GM18526 (cell line): ENCODE results near the gene SASH1.

Experiments used
- POLR2A ChIP-seq: IDR thresholded peaks from 3 replicates; pipeline ENCODE4 v1.6.1; 2011; ENCODE audit not compliant: insufficient read length; ENCODE audit errors: extremely low read depth

SASH1 gene

GRCh38 chr6:148528292-148528691 lies 185.7 kb downstream of the SASH1 start:
- TF ChIP-seq POLR2A = no peak

- TF ChIP-seq POLR2A = no peak
Observed at GRCh38 chr6:148529010-148529409, 186.4 kb downstream of the SASH1 start.

GRCh38 chr6:148530394-148530953 lies 187.8 kb downstream of the SASH1 start:
- TF ChIP-seq POLR2A = no peak

- TF ChIP-seq POLR2A = no peak
Observed at GRCh38 chr6:148530976-148531375, 188.3 kb downstream of the SASH1 start.

GRCh38 chr6:148532698-148533097 lies 190.1 kb downstream of the SASH1 start:
- TF ChIP-seq POLR2A = no peak

- no peak for TF ChIP-seq POLR2A
Observed at GRCh38 chr6:148533309-148534107, 190.9 kb downstream of the SASH1 start.

- no peak for TF ChIP-seq POLR2A
Observed at GRCh38 chr6:148534871-148535270, 192.2 kb downstream of the SASH1 start.

- TF ChIP-seq POLR2A = no peak
Observed at GRCh38 chr6:148535381-148535780, 192.7 kb downstream of the SASH1 start.

- TF ChIP-seq POLR2A = no peak
Observed at GRCh38 chr6:148535976-148536375, 193.3 kb downstream of the SASH1 start.

- TF ChIP-seq POLR2A = no peak
Observed at GRCh38 chr6:148538261-148539190, 195.9 kb downstream of the SASH1 start.

GRCh38 chr6:148543540-148543939 lies 200.9 kb downstream of the SASH1 start:
- TF ChIP-seq POLR2A = no peak

- no peak for TF ChIP-seq POLR2A
Observed at GRCh38 chr6:148544421-148544820, 201.8 kb downstream of the SASH1 start.

GRCh38 chr6:148545901-148546300 lies 203.3 kb downstream of the SASH1 start:
- no peak for TF ChIP-seq POLR2A

- no peak for TF ChIP-seq POLR2A
Observed at GRCh38 chr6:148547110-148547509, 204.5 kb downstream of the SASH1 start.

- no peak for TF ChIP-seq POLR2A
Observed at GRCh38 chr6:148548065-148548748, 205.6 kb downstream of the SASH1 start.
